Measurements from ENCODE around the gene ATP1B1. TPM values are rescaled to one million over a fixed set of nuclear protein-coding genes. Genes with fewer than 3 reads are reported as not detected.

Gene ATP1B1
- total RNA-seq, 1 experiment from 2014 or later: 40.7 TPM

GRCh38 chr1:169105434-169106094 is 926 bp upstream of the ATP1B1 start:
- ATAC-seq: peak; percentile 50
- DNase-seq (ENCODE audit: low spot score): peak; percentile 83
- ChIA-PET POLR2A (interaction anchor here (0.6 to 1.6 kb wide), 4 partner anchors 243 to 468 kb away, joined by 3 read pairs; partner anchors contain the start of genes BLZF1 and NME7), CTCF (interaction anchor here (0.8 to 2.1 kb wide), 3 partner anchors 9 to 502 kb away, joined by 3 to 10 read pairs (median 5); no protein-coding TSS in a partner anchor)
- Mint-ChIP-seq H3K9me3 (no peaks in the 10 kb centered on the region), H3K27me3 (ENCODE audit: low read depth) (no peaks in the 10 kb centered on the region; the same call in none of the 2 replicates), H3K27ac (peak overlapping the region; percentile 45; the same call in 1 of the 2 replicates), H3K4me3 (peak overlapping the region; percentile 74), H3K36me3 (no peaks in the 10 kb centered on the region), H3K4me1 (peaks cover 46% of the 10 kb centered on the region)
- TF ChIP-seq ATF1 (CRISPR knock-in tag; IDR thresholded peaks at IDR 0.05) (peak; percentile 44; the same call in 1 of the 2 replicates), ZNF416 (CRISPR knock-in tag; IDR thresholded peaks at IDR 0.05) (no peak), TEAD4 (CRISPR knock-in tag; IDR thresholded peaks at IDR 0.05) (no peak), MLX (CRISPR knock-in tag; IDR thresholded peaks at IDR 0.05) (0 out of 2 replicates have a peak, but pooled peaks have one; percentile 57), NFE2L1 (CRISPR knock-in tag; IDR thresholded peaks at IDR 0.05) (peak; percentile 80), SP1 (CRISPR knock-in tag; conservative IDR thresholded peaks at IDR 0.05) (peak; percentile 65; the same call in 1 of the 2 replicates), ETV6 (CRISPR knock-in tag; IDR thresholded peaks at IDR 0.05) (0 out of 2 replicates have a peak, but pooled peaks have one; percentile 22), ZNF121 (CRISPR knock-in tag; IDR thresholded peaks at IDR 0.05) (0 out of 2 replicates have a peak, but pooled peaks have one; percentile 19), RELA (CRISPR knock-in tag; IDR thresholded peaks at IDR 0.05; ENCODE audit: borderline replicate concordance) (no peak), ZNF396 (CRISPR knock-in tag; IDR thresholded peaks at IDR 0.05; ENCODE audit: borderline replicate concordance) (no peak), ZNF232 (CRISPR knock-in tag; IDR thresholded peaks at IDR 0.05) (0 out of 2 replicates have a peak, but pooled peaks have one; percentile 38), MAX (CRISPR knock-in tag; IDR thresholded peaks at IDR 0.05) (peak; percentile 57), ZNF219 (CRISPR knock-in tag; IDR thresholded peaks at IDR 0.05; ENCODE audit: borderline replicate concordance) (0 out of 2 replicates have a peak, but pooled peaks have one; percentile 4), FOXK1 (CRISPR knock-in tag; IDR thresholded peaks at IDR 0.05) (peak; percentile 42; the same call in 1 of the 2 replicates), ZNF423 (CRISPR knock-in tag; IDR thresholded peaks at IDR 0.05) (peak; percentile 46; the same call in 1 of the 2 replicates), KAT7 (CRISPR knock-in tag; IDR thresholded peaks at IDR 0.05; ENCODE audit: borderline replicate concordance) (peak; percentile 73; the same call in 1 of the 2 replicates)
- TF ChIP-seq, protein P1, sequence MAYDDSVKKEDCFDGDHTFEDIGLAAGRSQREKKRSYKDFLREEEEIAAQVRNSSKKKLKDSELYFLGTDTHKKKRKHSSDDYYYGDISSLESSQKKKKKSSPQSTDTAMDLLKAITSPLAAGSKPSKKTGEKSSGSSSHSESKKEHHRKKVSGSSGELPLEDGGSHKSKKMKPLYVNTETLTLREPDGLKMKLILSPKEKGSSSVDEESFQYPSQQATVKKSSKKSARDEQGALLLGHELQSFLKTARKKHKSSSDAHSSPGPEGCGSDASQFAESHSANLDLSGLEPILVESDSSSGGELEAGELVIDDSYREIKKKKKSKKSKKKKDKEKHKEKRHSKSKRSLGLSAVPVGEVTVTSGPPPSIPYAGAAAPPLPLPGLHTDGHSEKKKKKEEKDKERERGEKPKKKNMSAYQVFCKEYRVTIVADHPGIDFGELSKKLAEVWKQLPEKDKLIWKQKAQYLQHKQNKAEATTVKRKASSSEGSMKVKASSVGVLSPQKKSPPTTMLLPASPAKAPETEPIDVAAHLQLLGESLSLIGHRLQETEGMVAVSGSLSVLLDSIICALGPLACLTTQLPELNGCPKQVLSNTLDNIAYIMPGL (CRISPR knock-in tag; IDR thresholded peaks at IDR 0.05): peak; percentile 50; the same call in 1 of the 2 replicates
- TF ChIP-seq, protein P2, sequence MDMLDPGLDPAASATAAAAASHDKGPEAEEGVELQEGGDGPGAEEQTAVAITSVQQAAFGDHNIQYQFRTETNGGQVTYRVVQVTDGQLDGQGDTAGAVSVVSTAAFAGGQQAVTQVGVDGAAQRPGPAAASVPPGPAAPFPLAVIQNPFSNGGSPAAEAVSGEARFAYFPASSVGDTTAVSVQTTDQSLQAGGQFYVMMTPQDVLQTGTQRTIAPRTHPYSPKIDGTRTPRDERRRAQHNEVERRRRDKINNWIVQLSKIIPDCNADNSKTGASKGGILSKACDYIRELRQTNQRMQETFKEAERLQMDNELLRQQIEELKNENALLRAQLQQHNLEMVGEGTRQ (CRISPR knock-in tag; IDR thresholded peaks at IDR 0.05): peak; percentile 71; the same call in 1 of the 2 replicates
- TF ChIP-seq, protein P3, sequence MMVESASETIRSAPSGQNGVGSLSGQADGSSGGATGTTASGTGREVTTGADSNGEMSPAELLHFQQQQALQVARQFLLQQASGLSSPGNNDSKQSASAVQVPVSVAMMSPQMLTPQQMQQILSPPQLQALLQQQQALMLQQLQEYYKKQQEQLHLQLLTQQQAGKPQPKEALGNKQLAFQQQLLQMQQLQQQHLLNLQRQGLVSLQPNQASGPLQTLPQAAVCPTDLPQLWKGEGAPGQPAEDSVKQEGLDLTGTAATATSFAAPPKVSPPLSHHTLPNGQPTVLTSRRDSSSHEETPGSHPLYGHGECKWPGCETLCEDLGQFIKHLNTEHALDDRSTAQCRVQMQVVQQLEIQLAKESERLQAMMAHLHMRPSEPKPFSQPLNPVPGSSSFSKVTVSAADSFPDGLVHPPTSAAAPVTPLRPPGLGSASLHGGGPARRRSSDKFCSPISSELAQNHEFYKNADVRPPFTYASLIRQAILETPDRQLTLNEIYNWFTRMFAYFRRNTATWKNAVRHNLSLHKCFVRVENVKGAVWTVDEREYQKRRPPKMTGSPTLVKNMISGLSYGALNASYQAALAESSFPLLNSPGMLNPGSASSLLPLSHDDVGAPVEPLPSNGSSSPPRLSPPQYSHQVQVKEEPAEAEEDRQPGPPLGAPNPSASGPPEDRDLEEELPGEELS (CRISPR knock-in tag; IDR thresholded peaks at IDR 0.05): peak; percentile 14; the same call in 1 of the 2 replicates
- TF ChIP-seq, protein P4, sequence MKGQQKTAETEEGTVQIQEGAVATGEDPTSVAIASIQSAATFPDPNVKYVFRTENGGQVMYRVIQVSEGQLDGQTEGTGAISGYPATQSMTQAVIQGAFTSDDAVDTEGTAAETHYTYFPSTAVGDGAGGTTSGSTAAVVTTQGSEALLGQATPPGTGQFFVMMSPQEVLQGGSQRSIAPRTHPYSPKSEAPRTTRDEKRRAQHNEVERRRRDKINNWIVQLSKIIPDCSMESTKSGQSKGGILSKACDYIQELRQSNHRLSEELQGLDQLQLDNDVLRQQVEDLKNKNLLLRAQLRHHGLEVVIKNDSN (CRISPR knock-in tag; IDR thresholded peaks at IDR 0.05): peak; percentile 67

Measured in WTC11 (cell line).